SK-N-SH (cell line): Measurements from ENCODE around the gene TC2N.

Source experiments
- GABPA ChIP-seq: IDR thresholded peaks from 2 replicates; pipeline ENCODE4 v1.4.0; 2012; ENCODE audit warnings: low read depth, mild to moderate bottlenecking
- NFIC ChIP-seq: IDR thresholded peaks from 2 replicates; pipeline ENCODE4 v1.4.0; 2012; ENCODE audit warnings: borderline replicate concordance
- NRF1 ChIP-seq: IDR thresholded peaks from 2 replicates; pipeline ENCODE4 v1.6.1; 2012; ENCODE audit warnings: low read depth, mild to moderate bottlenecking, low read length
- RAD21 ChIP-seq: IDR thresholded peaks from 2 replicates; pipeline ENCODE4 v1.6.1; 2012; ENCODE audit warnings: mild to moderate bottlenecking, low read length
- SMC3 ChIP-seq: IDR thresholded peaks from 2 replicates; pipeline ENCODE4 v1.6.1; 2012; ENCODE audit warnings: low read depth, low read length, improper control_type of control experiment
- TCF12 ChIP-seq: IDR thresholded peaks from 2 replicates; pipeline ENCODE4 v1.4.0; 2012
- TF ChIP-seq, protein P1 (sequence below): fragments of 200-600 bp; sonication (generic); IDR thresholded peaks from 2 replicates; pipeline ENCODE4 v1.6.1; 2017; ENCODE audit warnings: antibody characterized with exemption, mild to moderate bottlenecking, moderate library complexity

DNA sequence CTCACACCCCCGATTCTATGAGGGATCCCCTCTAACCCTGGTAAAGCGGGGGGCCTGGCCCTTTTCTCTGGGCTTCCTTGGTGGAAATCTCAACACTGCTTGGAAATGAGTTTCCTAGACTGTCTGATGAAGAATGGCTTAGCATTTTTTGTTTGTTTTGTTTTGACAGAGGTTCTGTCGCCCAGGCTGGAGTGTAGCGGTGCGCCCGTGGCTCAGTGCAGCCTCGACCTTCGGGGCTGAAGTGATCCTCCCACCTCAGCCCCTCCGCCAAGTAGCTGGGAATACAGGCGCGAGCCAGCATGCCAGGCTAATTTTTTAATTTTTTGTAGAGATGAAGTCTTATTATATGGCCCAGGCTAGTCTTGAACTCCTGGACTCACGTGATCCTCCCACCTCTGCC, 30.3 kb downstream of the TC2N start:
- TF ChIP-seq TCF12 (no peak), RAD21 (no peak), NRF1 (no peak), SMC3 (no peak), NFIC (no peak), GABPA (no peak)
- TF ChIP-seq, protein P1, sequence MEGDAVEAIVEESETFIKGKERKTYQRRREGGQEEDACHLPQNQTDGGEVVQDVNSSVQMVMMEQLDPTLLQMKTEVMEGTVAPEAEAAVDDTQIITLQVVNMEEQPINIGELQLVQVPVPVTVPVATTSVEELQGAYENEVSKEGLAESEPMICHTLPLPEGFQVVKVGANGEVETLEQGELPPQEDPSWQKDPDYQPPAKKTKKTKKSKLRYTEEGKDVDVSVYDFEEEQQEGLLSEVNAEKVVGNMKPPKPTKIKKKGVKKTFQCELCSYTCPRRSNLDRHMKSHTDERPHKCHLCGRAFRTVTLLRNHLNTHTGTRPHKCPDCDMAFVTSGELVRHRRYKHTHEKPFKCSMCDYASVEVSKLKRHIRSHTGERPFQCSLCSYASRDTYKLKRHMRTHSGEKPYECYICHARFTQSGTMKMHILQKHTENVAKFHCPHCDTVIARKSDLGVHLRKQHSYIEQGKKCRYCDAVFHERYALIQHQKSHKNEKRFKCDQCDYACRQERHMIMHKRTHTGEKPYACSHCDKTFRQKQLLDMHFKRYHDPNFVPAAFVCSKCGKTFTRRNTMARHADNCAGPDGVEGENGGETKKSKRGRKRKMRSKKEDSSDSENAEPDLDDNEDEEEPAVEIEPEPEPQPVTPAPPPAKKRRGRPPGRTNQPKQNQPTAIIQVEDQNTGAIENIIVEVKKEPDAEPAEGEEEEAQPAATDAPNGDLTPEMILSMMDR, result no peak
